ENCODE measurements around the gene DUT.
"Not testable (repeated sequence)": the region's sequence is repeated elsewhere in the genome, so short reads cannot be mapped to it uniquely, and the experiment has no call there.

The DUT gene

DNA sequence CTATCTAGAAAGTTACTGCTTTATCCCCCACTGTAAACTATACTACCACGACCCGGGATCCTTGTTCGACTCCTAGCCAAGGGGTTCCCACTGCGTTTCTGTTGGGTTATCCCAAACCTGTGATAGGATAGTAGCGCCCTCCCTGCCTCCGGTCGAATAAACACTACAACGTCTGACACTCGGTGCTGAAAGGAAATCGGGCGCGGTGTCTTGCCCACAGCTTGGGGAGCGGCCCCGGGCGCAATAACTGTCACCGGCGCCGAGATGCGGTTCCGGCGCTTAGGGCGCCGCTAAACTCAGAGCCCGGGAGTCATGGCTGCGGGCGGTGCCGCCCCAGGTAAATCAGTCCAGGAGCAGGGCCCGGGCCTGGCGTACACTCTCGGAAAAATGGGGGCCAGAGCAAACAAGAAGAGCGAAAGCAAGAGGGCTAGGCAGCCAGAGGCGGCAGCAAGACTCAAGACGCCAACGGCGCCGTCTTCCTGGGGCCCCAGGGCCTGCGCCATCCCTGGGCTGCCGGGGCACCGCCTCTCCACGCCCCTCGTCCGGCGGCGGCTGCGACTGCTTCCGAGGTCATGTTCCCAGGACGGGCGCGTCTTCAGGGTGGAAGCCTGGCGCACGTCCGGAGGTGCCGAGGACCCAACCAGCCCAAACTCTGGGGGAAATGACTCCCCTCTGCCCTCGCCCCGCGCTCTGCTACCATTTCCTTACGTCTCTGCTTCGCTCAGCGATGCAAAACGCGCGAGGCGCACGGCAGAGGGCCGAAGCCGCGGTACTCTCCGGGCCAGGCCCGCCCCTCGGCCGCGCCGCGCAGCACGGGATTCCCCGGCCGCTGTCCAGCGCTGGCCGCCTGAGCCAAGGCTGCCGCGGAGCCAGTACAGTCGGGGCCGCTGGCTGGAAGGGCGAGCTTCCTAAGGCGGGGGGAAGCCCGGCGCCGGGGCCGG is at the start of gene DUT:
DUT (plus strand) TSS at position 575 of the 941 bp plus-strand sequence; CDS start at position 662, 87 bp downstream.
- peak; percentile 84 for DNase-seq (ENCODE audit: low spot score)

DNA sequence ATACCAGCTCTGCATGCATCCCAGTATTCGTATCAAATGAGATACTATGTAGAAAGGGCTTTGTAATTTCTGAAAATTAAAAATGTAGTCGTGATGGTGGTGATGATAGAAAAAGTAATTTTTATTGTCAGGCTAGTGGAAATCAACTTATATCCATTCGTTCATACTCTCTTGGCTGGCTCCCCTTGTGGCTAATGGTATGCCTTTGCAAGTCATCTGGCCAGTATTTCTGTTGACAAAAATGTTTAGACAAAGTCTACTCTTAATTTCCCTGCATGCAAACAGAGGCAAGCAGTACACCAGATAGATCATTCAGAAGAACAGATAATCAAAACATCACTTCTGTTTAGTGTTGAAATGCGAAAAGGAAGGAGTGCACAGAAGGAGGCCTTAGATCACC is 49.6 kb upstream of the DUT start:
- DNase-seq (ENCODE audit: low spot score), result no peak

DNA sequence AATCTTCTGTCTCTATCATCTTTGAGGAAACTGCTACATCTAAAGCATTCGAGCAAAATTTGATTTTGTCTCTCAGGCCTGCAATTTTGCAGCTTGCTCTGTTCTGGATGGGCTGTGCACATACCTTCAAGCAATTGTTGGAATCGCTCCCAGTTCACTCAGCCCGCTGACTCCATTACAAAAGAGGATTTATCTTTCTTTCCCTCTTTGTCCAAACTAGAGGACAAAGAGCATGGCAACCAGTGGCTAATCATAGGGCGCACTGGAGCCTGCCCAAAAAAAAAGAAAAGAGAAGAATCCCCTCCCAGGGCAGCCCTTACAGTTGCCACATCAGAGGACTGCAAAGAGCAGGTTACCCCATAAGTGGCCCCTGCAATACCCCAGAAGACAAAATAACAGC is 49.0 kb upstream of the DUT start:
- no peak for DNase-seq (ENCODE audit: low spot score)

DNA sequence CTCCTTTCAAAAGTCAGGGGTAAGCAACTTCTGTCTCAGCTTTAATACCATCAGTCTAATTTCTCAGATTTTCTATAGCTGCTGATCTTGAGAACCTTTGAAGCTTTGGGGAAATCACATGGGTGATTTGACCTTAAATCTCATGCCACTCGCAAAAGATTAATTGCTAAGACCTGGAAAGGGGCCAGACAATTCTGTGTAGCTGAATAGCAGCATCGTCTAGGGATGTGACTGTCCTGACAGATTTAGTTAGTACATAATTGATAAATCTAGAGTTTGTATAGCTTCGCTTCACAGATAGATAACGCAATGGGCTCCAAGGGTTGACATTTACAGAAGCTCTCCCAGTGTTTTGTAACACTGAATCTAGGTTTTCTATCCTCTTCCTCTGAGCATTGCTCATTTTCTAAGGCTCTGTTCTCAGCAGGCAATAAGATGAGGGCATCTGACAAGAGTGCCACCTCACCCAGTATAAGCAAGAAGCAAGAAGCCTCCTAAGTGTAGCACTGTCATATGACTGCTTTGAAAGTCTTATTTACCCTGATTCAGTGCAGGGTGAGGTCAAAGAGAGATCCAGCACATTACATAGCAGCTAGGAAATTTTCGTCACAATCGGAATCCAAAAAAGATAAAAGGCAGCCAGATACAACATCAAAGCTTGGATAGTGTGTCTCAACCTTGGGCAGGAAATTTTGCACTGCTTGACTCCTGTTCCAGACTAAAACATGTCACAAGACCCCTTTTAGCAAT is 47.7 kb upstream of the DUT start:
- no peak for DNase-seq (ENCODE audit: low spot score)

DNA sequence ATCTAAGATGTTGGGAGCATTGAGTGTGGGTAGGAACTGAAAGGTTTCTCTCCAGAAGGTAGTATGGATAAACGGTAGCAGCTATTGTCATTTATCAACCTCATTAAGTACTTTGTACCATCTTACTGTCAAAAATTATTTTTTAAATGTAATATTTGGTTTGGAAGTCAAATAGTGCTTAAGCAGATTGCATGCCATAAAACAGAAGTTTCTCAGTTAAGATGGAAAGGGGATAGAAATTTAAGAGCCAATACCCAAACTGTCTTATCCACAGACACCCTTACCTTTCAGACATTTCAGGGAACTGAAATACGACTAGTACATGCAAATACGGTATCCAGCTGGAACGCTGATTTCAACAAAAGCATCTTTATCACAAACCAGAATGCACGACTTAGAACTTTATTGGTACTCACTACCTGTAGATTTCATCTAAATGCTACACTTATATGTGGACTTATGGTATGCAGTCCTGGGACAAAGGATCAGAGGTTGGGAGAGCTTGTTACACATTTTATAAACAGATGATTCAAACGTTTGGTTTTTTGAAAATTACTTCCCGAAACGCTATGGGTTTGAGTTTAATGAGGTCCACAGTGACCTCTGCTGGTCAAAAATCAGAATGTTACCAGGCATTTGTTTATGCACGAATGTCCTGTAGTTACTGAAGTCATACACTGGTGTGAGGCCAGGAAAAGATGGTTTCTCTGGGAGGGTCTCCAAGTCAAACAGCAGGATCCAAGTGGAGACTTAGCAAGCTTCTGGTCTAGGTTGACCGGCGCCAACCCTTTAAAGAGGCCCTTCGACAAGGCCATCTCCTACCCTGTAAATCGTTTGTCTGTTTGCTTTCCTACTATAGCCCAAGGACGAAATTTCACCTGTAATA is 45.7 kb upstream of the DUT start:
- DNase-seq (ENCODE audit: low spot score), result peak; percentile 77

DNA sequence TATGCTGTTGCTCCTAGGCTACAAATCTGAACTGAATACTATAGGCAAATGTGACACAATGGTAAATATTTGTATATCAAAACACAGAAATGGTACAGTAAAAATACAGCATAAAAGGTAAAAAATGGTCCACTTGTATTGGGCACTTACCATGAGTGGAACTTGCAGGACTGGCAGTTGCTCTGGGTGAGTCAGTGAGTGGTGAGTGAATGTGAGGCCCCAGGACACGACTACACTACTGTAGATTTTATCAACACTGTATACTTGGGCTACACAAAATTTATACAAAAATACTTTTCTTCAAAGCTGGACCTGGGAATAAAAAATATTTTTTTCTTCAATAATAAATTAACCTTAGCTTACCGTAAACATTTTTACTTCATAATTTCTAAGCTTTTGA is 41.6 kb upstream of the DUT start:
- no peak for DNase-seq (ENCODE audit: low spot score)

DNA sequence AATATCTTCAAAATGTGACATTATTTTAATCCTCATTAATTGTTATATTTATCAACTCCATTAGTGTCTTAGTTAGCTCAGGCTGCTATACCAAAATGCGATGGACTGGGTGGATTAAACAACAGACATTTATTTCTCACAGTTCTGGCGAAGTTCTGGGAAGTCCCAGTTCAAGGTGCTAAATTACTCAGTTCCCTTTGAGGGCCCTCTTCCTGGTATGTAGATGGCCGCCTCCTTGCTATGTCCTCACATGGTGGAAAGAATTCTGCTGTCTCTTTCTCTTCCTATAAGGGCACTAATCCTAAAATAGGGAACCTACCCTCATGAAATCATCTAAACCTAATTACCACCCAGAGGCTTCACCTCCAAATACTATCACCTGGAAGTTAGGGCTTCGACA is 38.8 kb upstream of the DUT start:
- no peak for DNase-seq (ENCODE audit: low spot score)

DNA sequence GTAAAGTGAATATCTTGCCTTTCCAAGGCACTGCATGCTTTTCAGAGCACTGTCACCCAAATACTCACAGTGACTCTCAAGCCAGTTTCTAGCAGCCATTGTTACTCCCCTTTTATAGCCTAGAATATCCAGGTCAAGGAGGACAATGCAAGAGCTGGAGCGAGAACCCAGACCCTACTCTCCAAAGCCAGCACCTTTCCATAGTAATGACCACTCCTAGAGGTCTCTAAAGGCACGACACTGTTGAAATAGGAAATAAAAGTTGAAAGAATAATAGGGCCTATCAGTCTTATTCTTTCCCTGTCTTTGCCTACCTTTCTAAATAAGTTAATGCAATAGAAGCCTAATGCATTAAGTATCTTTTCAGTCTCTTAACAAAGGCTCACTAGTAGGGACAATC is 33.6 kb upstream of the DUT start:
- DNase-seq (ENCODE audit: low spot score), result no peak

DNA sequence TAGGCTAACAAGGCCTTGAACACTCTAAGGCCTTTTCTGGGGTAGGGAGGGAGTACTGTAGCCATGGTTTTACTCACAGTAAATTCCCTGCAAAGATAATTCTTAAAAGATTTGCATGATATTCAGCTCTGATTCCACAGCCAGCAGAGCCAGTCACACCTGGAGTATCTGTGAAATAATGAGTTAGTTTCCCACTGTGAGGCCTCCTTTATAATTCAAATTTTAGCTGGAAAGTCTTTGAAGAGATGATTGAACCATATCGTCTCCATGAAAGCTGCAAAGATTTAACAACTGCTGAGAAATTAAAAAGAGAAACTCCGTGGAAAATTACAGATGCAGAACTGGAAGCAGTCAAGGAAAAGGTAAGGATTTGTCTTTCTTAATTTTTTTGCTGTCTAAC is 32.3 kb upstream of the DUT start:
- no peak for DNase-seq (ENCODE audit: low spot score)

DNA sequence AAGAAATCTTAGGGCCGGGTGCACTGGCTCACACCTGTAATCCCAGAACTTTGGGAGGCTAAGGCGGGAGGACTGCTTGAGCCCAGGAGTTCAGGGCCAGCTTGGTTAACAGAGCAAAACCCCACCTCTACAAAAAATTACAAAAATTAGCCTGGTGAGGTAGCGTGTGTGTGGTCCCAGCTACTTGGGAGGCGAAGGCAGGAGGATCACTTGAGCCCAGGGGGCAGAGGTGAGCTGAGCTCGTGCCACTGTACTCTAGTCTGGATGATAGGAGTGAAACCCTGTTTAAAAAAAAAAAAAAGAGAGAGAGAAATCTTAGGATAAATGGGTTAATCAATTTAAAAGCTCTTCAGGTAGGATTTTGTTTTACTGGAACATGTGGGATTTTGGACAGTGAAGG is 31.2 kb upstream of the DUT start:
- DNase-seq (ENCODE audit: low spot score), result no peak

DNA sequence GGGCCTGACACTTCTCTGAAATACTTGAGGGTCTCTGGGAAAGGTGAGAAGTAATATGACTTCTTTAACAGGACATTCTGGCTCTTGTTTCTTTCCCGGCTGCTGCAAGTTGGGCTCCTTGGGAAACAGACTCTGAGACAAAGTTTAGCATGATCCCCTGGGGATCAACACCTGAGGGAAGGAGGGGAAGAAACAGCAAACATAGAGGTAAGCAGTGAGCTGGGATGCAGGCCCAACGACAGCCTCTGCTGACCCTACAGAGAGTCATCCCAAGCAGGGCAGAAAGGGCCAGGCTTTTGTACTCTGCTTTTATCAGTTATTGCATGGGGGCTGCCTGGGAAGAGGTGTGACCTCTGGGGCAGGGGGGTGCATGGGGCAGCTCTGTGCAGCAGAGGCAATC is 26.8 kb upstream of the DUT start:
- no peak for DNase-seq (ENCODE audit: low spot score)

DNA sequence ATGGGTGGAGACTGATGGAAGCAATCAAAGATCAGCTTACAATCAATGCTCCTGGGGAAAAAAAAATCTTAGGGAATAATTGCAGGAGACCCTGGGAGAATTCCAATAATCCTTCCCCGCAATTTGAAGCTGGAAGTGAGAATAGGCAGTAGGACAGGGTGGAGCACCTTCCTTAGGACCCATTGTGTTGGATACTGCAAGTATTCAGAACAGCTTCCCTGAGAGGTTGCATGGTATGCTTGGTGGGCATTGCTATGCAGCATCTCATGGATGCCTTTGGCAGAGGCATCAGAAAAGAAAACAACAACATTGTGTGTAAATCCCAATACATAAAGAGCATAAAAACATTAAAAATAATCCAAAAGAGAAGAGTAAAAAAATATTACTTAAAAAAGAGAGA is 24.6 kb upstream of the DUT start:
- DNase-seq (ENCODE audit: low spot score), result no peak

DNA sequence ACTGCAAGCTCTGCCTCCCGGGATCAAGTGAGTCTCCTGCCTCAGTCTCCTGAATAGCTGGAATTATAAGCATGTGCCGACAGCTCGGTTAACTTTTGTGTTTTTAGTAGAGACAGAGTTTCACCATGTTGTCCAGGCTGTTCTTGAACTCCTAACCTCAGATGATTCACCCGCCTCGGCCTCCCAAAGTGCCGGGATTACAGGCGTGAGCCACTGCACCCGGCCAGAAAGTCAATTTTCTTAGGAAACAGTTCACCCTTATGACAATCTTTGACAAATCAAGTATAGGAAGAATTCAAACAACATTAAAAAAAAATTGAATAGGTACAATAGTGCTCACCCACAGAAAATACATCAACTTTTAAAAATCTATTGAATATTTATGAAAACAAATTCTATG is 23.6 kb upstream of the DUT start:
- DNase-seq (ENCODE audit: low spot score), result no peak

DNA sequence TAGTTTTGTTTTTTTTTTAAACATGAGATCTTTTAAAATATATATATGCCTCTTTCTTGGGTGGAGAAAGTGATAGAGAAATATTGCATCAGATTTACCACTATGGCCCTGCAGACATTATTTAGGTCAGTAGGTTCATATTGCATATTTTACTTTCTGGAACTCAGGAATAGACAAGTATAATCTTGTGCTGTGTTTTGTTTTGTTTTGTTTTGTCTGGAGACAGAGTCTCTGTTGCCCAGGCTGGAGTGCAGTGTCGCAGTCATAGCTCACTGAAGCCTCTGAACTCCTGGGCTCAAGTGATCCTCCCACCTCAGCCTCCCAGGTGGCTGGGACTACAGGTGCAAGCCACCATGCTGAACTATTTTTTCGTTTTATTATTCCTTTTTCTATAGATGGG is 21.5 kb upstream of the DUT start:
- DNase-seq (ENCODE audit: low spot score), result no peak

DNA sequence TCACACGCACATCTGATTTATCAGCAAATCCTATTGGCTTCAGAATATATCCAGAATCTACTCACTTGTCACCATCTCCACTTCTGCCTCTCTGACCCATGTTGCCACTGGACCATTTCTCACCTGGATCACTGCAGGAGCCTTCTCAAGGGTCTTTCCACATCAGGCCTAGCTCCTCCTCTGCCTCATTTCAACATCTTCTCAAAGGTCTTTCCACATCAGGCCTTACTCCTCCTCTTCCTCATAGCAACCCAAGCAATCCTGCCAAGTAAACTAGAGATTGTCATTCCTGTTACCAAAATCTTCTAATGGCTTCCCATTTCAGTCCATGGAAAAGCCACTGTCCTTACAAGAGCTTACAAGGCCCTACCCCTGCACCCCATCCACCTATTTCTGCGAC is 18.0 kb upstream of the DUT start:
- DNase-seq (ENCODE audit: low spot score), result no peak

DNA sequence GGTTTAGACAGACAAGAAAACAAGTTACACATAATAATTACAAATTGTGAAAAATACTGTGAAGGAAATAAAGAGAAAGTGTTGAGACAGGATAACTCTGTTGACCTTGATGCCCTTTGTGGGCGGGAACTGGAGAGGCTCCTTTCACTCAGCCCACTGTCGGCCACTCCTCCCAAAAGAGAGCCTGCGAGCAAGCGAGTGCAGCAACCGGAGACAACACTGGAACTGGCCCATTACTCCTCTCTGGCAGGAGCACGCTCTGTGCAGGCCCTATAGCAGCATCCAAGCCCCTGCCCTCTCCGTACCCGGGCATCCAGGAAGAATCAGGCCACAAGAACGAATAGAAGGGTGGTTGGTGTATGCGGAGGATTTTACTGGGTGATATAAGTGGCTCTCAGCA is 16.2 kb upstream of the DUT start:
- DNase-seq (ENCODE audit: low spot score), result no peak

DNA sequence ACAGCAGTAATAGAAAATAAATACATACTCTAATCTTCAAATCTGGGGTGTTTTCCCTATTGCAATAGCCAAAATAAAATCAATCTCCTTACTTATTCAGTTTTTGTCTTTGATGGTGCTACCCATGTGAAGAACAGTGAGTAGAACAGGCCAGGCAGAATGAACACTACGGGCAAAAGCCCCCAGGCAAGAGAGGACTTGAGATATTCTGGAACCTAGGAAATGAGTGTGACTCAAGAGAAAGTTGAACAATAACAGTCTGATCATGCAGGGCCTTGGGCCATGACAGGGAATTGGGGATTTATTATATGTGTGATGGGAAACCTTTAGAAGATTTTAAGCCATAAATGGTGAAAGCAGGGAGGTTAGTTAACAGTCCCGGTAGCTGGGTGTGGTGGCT is 14.0 kb upstream of the DUT start:
- DNase-seq (ENCODE audit: low spot score), result no peak

DNA sequence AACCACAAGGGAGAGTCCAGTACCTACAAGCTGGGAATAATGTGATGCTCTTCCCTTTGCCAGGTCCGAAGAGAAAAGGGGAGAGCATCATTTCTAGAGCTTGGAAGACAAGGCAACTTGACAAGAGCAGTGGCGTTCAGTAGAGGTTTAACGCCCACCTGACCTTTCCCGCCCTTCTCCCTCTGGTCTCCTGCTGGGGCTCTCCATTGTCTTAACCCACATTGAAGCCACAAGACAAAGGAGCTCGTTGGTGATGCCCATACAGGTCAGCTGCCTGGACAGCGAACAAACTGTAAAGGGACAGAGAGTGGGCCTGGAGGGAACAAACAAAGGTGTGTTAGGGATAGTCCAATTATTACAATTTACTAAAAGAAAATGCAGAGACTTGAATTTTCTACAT is 13.1 kb upstream of the DUT start:
- DNase-seq (ENCODE audit: low spot score), result no peak

DNA sequence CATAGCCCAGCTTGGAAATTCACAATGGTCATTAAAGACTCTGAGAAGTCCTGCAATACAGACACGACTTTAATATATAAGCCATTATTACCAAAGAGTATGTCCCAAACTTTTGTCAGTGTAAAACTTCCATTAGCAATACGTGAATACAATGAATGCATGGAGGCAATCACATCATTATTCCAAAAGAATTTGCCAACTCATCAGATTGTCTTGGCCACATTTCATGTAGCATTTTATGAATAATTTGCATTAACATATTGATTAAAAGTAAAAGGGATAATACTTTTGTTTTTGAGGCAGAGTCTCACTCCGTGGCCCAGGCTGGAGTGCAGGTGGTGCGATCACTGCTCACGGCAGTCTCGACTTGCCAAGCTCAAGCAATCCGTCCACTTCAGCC is 7.9 kb upstream of the DUT start:
- no peak for DNase-seq (ENCODE audit: low spot score)

DNA sequence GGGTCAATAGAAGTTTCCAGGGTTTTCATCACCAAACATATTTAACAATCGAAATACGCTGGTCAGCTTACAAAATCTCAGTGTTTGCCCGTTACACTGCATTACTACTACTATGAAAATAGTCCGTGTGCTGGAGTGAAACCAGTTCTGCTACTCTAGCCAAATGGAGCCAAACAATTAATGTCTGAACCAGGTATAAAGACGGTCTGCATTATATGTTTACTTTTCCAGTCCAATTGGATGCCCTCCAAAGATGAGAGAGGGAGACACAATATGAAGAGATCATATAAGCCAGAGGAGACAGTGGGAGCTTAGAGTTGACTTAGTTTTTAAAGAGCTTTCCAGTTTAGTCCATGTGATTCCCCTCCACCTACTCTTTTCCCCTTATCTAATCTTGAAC is 6.3 kb upstream of the DUT start:
- DNase-seq (ENCODE audit: low spot score), result no peak

DNA sequence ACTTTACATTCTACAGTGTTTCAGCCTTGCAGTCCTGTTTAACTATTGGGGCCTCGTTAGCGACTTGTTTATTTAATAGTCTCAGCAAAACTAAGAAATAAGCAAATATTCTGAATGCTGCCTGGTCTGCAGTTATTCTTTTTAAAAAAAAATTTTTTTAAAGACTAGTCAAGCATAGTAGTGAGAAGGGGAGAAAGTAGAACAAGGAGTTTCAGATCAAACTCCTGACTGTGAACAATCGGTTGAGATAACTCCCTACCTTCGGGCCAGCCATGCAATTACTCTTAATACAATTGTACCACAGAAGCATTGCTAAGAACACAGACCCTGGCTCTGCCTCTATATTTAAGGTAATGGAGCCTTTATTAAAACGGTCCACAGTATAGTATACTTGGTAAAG is 5.8 kb upstream of the DUT start:
- DNase-seq (ENCODE audit: low spot score), result no peak

DNA sequence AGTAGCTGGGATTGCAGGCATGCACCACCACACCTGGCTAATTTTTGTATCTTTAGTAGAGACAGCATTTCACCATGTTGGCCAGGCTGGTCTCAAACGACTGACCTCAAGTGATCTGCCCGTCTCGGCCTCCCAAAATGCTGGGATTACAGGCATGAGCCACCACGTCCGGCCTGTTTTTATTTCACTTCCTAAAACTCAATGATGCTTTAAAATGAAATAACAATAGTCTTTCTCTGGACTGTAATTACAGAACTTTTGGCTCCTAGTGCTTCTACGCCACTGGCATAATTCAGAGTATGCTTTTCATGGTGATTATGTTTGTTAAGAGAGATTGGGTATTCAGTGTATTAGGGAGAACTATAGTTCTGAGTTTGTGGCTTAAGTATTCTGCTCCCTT is 5.0 kb upstream of the DUT start:
- not testable (repeated sequence) for DNase-seq (ENCODE audit: low spot score)
